UCSD-AML1 (cell line): ENCODE results near the gene INPP5A.

Experiments used
- DNase-seq: peaks from one replicate; lab custom pipeline; 2025; ENCODE audit not compliant: unreplicated experiment; lab: John Stamatoyannopoulos, UW

Gene INPP5A

DNA sequence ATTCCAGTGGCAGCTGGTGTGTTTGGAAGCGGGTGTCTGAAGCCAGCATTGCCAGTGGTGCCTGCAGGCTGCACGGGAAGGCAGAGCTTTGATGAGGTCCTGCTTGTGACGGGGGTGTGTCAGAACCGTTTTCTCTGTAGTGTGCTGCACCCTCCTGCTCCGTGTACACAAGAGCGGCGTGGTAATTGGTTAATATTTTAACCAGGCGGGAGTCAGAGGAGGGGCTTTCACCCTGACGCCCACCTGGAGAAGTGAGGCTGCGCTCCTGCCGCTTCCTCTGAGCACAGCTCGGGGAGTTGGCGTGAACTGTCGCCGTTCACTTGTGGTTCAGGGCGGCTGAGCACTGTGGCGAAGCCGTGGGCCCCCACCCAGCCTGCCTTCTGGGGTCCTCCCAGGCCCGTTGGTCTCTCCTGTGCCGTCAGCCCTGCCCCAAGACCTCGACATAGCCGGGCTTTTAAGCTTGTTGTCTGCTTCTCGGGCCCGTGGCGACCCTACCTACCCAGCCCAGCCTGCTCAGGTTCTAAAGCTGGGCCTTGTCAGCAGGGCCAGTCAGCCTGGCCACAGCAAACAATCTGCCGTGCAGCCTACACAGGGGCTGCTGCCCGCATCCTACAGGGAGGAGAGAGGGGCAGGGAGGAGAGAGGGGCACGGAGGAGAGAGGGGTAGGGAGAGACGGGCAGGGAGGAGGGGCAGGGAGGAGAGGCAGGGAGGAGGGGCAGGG, 236.8 kb downstream of the INPP5A start:
- DNase-seq, result no peak

DNA sequence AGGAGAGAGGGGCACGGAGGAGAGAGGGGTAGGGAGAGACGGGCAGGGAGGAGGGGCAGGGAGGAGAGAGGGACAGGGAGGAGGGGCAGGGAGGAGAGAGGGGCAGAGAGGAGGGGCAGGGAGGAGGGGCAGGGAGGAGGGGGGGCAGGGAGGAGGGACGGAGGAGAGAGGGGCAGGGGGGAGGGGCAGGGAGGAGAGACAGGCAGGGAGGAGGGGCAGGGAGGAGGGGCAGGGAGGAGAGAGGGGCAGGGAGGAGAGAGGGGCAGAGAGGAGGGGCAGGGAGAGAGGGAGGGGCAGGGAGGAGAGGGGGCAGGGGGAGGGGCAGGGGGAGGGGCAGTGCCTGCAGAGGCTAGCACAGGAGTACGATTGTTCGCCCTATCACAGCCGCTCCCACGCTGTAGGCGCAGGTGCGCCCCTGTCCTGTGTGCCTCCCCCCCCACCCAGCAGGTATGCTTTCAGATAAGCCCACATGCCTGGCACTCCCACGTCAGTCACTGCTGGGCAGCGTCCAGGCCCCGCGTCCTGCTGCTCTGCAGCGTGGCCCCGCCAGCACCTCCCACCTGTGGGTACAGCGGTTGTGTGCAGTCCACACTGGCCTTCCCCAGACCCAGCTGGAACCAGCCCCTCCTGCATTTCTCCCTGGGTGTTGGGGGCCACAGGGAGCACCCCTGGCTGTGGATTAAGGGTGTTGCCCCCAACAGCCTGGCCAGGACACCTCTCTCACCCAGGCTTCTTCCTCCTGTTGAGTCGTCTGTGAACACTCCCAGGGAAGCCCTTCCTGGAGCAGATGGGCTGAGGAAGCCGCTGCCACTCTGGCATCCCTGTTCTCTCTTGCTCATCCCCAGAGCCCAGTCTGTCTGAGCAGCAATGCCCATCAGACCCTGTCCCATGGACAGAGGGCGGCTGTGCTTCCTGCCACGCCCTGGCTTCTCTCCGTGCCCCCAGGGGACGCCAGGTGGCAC, 237.6 kb downstream of the INPP5A start:
- DNase-seq, result no peak

DNA sequence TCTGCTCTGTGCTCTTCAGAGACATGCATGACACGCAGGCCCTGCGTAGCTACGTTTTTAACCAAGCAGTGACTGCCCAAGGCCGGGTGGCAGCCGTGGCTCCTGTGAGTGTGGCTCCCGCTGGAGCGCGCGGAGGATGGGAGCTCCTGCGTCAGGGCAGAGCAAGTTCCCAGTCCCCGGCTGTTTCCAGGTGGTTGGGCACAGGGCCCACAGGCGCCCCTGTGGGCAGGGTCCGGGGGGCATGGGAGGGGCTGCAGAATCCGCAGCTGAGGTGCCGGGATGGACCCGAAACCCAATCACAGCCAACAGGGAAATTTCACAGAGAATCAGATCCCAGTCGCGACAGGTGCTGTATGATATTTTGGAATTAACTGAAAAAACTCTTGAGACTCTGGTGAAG, 238.6 kb downstream of the INPP5A start:
- DNase-seq, result no peak

DNA sequence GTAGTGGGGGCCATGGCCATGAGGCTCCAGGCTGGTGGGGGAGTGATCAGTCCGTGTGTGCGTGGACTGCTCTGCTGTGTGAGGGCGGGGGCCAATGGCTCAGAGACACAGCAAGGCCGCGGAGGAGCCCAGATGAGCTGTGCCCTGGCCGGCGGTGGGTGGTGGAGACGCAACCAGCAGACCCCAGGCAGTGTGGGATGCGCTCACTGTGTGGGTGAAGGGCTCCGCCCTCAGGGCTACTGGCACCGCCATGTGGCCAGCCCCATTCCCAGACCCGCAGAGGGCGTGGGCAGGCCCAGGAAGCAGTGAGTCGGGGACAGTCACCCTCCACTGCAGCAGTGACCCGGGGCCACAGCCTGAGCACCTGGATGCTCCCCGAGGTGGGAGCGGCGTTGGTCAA, 239.2 kb downstream of the INPP5A start:
- DNase-seq, result no peak

DNA sequence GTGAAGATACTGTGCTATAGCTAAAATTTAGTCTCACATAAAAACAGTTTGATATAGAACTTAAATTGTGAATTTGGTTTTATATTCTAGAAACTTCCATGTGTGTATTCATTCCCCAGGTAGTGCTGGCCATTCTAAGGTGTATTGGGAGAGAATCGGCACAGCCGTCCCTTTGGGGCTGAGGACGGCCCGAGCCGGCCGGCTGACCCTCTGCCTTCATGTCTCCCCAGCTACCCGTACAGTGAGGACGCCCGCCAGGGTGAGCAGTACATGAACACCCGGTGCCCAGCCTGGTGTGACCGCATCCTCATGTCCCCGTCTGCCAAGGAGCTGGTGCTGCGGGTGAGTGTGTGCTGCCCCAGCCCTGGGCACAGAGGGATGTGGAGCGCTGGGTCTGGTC, 239.9 kb downstream of the INPP5A start:
- no peak for DNase-seq

DNA sequence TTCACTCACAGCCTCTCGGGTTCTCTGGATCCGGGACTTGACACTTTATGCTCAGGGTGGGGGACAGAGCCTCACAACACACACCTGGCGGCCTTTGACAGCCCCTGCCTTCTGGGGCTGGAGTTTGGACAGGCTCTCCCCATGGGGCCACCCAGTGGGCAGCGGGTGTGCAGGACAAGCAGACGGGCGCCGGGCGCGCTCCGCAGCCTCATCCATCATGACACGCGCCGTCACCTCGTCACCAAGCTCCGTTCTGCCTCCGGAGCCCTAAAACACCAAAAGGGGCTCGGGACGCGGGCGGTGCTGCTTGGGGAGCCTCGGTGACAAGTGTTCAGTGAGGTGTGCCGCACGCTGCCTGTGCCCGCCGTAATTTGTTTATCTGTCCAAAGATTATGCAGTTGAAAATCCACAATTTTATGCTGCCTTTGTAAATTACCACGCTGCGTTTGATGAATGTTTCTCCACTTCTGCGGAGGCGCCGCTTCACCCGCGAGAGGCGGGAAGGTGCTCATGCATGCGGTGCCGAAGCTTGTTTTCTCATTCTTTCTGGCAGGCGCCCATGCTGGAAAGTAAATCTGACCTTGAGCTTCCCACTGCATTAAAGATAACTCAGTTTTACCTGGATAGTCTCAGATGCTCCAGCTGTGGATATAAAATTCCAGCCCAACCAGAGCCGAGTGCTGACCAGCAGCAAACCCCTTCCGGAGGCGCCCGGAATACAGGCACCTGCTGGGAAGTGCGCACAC, 242.1 kb downstream of the INPP5A start:
- no peak for DNase-seq

DNA sequence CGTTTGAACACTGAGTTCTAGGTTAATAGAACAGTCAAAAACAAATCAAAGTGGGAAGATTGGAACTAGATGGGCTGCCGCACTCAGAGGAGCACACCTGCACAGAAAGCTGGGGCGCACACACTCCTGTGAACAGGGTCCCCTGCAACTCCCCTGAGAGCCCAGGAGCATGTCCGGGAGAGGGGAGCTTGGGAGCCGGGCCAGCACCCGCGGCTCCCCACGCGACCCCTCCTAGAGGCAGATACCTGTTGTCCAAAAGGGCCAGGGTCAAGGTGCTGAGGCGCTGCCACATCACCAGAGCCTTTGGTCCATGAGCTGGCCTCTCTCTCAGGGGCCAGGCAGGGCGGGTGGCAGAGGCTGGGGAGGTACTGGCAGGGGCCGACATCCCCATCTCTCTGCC, 242.8 kb downstream of the INPP5A start:
- no peak for DNase-seq

DNA sequence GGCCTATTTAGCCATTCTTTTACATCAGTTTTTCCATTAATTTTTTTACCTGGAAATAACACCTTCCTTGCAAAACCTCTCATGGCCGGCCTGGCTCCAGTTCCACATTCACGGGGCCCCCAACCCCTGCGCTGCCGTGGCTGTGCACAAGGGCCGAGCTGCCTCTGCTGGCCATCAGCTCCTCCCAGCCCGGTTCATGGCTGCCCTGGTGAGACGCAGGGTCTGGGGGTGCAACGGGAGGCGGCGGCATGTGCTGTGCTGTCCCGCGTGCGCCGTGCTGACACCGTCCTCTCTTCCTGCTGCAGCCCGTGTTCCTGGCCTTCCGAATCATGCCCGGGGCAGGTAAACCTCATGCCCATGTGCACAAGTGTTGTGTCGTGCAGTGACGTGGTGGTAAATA, 244.0 kb downstream of the INPP5A start:
- no peak for DNase-seq

DNA sequence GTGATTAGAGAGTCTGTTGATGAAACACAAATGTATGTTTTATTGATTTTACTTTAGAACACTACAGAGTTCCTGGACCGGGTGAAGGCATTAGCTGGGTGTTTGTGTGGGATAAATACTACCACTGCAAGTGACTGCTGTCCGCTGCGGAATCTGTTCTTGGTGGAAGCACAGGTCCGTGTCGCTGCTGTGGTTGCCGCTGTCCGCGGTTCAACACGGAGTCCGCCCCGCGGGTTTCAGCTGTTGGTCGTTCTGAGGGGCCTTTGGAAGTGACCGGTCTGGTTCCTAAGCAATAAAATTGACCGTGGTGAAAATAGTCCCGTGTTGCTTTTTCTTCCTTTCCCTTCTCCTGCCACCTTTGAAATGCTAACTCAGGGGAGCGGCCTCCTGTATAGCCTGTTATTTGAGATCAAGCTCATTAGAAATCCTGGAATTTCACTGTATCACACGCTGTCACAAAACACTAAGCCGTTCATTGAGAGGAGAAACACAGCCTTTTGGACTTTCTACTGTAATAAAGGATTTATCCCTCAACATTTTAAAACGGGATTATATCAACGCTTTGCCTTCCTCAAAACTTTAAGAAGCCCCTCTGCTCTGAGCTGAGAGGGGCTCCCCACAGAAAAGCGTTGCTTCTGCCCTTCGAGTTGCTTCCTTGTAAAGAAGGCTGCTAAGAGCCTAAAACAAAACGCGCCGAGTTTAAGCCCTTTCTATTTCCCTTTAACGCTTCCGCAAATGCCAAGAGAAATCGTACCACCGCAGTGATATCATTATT, 245.8 kb downstream of the INPP5A start:
- DNase-seq, result no peak

DNA sequence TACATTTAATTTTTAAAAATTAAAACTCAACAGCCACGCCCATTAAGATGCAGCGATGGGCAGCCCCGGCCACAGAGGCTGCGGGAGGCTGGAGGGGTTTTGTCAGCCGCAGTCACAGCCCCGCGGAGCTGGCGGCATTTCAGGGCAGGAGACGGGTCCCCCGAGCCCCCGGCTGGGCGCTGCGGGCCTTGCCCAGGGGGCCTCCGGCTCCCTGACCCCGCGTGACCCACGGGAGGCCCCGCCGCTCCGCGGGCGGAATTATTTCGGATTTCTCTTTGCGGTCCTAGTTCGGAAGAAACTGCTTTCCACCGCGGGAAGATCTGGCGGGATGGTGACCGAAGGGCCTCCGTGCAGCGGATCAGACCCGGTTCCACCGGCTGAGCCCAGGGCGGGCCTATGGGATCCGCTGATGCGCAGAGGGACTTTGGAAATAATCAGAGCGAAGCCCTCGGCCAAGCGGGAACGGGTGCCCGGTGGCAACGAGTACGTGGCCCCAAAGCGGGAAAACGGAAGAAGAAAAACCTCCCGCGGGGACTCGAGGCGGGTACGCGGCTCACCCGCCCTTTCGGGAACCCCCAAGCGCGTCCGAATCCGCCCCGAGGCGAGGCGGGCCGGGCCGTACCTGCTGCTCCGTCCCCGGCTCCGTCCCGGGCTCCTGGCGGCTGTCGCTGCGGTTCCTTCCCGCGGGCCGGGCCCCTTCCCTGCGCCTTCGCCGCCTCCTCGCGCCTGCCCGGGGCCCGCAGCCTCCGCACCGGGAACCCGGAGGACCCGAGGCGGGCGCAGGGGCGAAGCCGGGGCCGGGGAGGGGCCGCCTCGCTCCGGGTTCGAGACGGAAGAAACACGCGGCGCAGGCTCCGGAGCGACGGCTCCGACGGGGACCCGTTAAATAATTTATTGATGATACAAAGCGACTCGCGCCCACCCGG, 246.6 kb downstream of the INPP5A start:
- no peak for DNase-seq

DNA sequence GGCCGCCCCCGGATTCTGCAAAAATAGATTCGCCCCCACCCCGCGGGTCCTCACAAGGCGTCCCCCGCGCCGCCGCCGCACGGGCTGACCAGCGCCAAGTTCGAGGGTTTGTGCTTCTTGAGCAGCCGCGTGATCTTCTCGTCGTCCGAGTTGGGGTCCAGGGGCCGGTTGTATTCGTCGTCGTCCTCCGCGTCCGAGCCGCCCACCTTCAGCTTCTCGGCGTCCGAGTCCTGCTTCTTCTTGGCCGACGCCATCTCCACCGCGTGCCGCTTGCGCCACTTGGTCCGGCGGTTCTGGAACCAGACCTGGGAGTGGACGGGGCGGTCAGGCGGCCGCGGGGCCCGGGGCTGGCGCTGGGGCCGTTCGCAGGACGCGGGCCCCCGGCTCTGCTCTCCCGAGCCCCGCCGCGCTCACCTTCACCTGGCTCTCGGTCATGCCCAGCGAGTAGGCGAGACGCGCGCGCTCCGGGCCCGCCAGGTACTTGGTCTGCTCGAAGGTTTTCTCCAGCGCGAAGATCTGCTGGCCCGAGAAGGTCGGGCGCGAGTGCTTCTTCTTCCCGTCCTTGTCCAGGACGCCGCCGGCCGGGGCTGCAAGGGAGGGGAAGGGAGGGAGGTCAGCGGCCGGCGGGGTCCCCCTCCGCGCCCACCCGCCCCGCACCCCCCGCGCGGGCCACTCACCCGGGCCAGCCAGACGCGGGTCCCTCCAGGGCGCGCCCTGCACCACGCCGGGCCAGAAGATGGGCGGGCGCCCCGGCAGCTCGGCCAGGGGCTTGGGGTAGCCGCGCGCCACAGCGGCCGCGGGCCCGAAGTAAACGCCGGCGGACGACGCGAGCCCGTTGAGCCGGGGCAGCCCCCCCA, 247.5 kb downstream of the INPP5A start:
- no peak for DNase-seq

DNA sequence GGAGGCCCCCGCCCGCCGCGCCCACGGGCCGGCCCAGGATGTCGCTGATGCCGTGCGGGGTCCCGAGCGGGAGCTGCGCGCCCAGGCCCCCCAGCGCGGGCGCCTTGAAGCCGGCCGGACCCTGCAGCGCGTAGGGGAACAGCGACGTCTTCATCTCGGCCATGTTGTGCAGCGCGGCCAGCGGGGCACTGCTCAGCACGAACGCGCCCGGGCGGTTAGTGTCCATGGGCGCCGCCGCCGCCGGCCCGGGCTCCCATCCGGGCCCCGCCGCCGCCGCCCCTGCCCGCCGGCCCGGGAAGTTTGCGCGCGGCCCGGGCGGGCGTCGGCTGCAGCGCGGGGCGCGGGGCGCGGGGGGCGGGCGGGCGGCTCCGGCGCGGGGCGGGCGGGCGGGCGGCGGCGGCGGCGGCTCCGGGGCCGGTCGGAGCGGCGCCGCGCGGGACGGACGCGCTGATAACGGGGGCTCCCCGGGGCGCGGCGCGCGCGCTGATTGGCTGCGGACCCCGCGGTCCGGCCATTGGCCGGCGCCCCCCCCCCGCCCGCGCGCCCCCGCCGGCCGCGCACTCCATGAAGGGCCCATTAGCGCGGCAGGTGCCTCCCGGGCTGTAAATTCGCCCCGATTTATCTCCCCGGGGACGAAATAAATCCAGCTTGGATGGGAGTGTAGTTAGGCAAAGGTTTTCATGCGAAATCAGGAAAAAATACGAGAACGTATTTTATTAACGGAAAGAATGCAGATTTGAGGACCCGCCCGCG, 248.3 kb downstream of the INPP5A start, which contains the start of gene NKX6-2:
Gene NKX6-2, minus strand, starts transcription at position 425 of the 753 bp plus-strand sequence. Its CDS starts 199 bp downstream, at position 226.
- DNase-seq, result no peak

DNA sequence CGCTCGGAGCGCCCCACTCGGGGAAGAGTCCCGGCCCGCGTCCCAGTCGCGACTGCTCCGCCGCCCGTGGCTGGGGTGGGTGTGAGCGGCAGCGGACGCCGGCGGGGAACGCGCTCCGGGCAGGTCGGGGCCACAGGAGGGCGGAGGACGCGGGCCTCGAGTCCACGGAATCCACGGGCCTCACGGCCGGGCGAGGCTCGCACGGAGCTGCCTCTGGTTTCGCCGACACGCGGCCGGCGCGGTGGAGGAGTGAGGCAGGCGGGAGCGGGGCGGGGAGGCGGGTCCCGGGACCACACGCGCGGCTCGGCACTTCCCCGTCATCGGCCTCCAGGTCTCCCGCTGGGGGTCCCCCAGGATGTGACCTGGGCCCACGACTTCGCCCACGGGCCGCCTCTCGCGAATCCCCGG, 248.9 kb downstream of the INPP5A start:
- no peak for DNase-seq

DNA sequence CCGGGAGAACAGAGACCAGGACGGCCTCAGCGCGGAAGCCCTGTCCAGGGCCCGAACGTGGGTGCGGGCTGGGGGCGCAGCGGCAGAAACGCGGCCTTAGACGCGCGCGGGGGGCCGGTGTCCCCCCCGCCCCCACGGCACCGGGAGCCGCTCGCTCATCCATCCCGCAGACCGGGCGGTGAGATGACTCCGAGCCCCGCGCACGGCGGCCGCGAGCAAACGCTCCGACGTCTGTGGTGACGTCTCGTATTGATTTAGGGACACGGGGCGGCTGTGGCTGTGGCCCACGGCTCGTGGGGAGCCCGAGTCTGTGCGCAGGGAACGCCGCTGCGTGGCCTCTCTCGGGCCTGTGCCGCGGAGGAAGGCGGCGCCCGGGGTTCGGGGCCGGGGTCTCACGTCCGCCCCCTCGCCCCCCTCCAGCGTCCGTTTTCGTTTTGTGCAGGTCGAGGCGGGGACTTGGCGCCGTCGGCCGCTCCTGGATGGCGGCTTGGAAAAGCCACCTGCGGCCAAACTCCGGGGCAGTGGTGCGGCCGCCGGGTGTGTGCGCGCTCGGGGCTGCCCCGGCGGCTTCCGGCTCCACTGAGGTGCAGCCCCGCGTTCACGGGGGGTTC, 249.4 kb downstream of the INPP5A start:
- no peak for DNase-seq

DNA sequence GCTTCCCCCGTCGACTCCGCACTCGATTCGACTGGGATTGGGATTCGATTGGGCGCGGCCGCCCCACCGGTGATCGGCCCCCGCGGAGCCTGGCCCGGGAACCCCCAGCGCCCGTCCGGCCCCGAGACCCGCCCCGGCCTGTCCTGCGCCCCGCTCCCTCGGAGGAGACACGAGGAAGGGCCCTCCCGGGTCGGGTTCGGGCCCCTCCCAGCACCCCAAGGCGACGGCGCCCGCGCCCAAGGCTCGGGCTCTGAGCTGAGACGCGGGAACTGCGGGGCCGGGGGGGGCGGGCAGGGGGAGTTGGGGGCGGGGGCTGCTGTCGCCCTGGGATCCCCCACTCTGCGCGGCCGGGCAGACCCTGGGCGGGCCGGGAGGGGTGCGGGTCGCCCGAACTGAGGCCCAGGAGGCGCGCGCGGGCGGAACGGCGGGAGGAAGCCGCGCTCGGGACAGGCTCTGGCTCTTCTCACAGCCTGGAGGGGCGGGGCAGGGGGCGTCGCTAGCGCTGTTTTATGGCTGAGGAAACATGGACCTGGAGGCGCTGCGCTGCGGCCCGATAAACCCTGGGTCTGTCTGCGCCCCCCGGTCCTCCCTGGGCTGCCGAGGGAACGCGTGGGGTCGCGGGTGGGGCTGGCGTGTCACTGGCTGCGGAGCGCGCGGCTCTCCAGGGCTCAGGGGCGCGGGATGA, 250.1 kb downstream of the INPP5A start:
- DNase-seq, result no peak

DNA sequence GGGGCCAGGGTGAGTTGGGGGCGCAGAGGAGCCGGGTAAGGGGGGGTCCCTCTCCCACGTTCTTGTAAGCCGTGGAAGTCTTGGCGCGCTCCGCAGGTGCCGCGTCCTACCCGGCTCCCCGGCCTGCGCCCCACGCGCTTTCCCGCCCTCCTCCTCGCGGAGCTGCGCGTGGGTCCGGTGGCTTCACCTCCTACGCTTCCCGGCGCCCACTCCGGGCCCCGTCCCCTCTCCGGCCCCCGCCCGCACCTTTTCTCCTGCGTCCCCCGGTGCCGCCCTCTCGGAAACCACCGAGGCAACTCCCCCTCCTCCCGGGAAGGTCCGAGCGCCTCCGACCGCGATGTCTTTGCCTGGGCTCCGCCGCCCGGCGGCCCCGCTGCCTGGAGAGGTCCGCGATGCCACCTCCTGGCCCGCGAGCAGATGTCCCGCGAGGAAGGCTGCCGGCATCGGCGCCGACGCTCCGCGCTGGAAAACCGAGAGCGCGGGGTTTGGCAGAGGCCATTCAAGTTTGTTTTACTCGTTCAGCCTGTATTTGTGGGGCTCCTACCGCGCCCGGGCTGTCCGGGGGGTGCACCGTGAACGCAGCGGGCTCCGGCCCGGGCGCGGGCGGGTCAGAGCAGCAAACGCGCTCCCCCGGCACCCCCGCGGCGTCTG, 250.7 kb downstream of the INPP5A start:
- no peak for DNase-seq
